ENCODE data around the gene FLT3LG.

Gene FLT3LG

GRCh38 chr19:49488046-49488862 lies 14.2 kb downstream of the FLT3LG start:
- TF ChIP-seq CTCF (IDR thresholded peaks at IDR 0.05; ENCODE audit: low read depth, low read length), result no peak
- no peak for DNase-seq

GRCh38 chr19:49488863-49489537 lies 15.0 kb downstream of the FLT3LG start:
- peak overlapping the region; percentile 94 for H3K4me3 ChIP-seq (ENCODE audit: low read depth, low read length)
- peaks cover 14% of the 10 kb centered on the region; the same call in 1 of the 2 replicates for H3K4me1 ChIP-seq
- DNase-seq, result no peak
- H3K36me3 ChIP-seq, result peaks cover 59% of the 10 kb centered on the region
- no peak for TF ChIP-seq CTCF (IDR thresholded peaks at IDR 0.05; ENCODE audit: low read depth, low read length)
- no peaks in the 10 kb centered on the region; the same call in none of the 2 replicates for H3K27me3 ChIP-seq
- no peaks in the 10 kb centered on the region for H3K9me3 ChIP-seq

More at GRCh38 chr19:49488046-49488862, 14.2 kb downstream of the FLT3LG start:
- Histone ChIP-seq H3K27me3 (no peaks in the 10 kb centered on the region; the same call in none of the 2 replicates), H3K4me3 (ENCODE audit: low read depth, low read length) (peak overlapping the region; percentile 94), H3K9me3 (no peaks in the 10 kb centered on the region), H3K4me1 (peaks cover 14% of the 10 kb centered on the region; the same call in 1 of the 2 replicates), H3K36me3 (peaks cover 57% of the 10 kb centered on the region)

- DNase-seq, result peak; percentile 78
- Histone ChIP-seq H3K9me3 (no peaks in the 10 kb centered on the region), H3K4me3 (ENCODE audit: low read depth, low read length) (peak overlapping the region; percentile 94), H3K4me1 (peaks cover 14% of the 10 kb centered on the region; the same call in 1 of the 2 replicates), H3K27me3 (no peaks in the 10 kb centered on the region; the same call in none of the 2 replicates), H3K36me3 (peaks cover 59% of the 10 kb centered on the region)
- TF ChIP-seq CTCF (IDR thresholded peaks at IDR 0.05; ENCODE audit: low read depth, low read length), result peak; percentile 66
Observed at GRCh38 chr19:49489601-49490167, 15.7 kb downstream of the FLT3LG start.

- no peak for DNase-seq
- Histone ChIP-seq H3K4me3 (ENCODE audit: low read depth, low read length) (peak overlapping the region; percentile 94), H3K4me1 (peaks cover 14% of the 10 kb centered on the region; the same call in 1 of the 2 replicates), H3K9me3 (no peaks in the 10 kb centered on the region), H3K36me3 (peaks cover 59% of the 10 kb centered on the region), H3K27me3 (no peaks in the 10 kb centered on the region; the same call in none of the 2 replicates)
- no peak for TF ChIP-seq CTCF (IDR thresholded peaks at IDR 0.05; ENCODE audit: low read depth, low read length)
Observed at GRCh38 chr19:49490287-49491029, 16.4 kb downstream of the FLT3LG start.

GRCh38 chr19:49491030-49491803 lies 17.2 kb downstream of the FLT3LG start:
- no peak for TF ChIP-seq CTCF (IDR thresholded peaks at IDR 0.05; ENCODE audit: low read depth, low read length)
- Histone ChIP-seq H3K4me1 (peaks cover 14% of the 10 kb centered on the region; the same call in 1 of the 2 replicates), H3K4me3 (ENCODE audit: low read depth, low read length) (peak overlapping the region; percentile 94), H3K36me3 (peaks cover 59% of the 10 kb centered on the region), H3K9me3 (no peaks in the 10 kb centered on the region), H3K27me3 (no peaks in the 10 kb centered on the region; the same call in none of the 2 replicates)
- peak; percentile 34 for DNase-seq

All from BE2C (cell line).